AG08396 (cell line): ENCODE measurements around the gene STEAP3.

Experiments used
- DNase-seq: peaks from one replicate; pipeline ENCODE4 v3.0.0; 2012; ENCODE audit warnings: low spot score, mixed read lengths

The STEAP3 gene

GRCh38 chr2:119295688-119296375 lies 72.2 kb downstream of the STEAP3 start:
- DNase-seq = no peak

- DNase-seq = no peak
These were observed 77.8 kb downstream of the STEAP3 start for GRCh38 chr2:119301413-119301812.

GRCh38 chr2:119304847-119305246 lies 81.2 kb downstream of the STEAP3 start:
- no peak for DNase-seq

- no peak for DNase-seq
These were observed 82.0 kb downstream of the STEAP3 start for GRCh38 chr2:119305497-119306195.

GRCh38 chr2:119306196-119306590 lies 82.6 kb downstream of the STEAP3 start:
- DNase-seq = no peak

- DNase-seq = no peak
These were observed 83.9 kb downstream of the STEAP3 start for GRCh38 chr2:119307419-119308140.

GRCh38 chr2:119308793-119309330 lies 85.2 kb downstream of the STEAP3 start:
- no peak for DNase-seq

GRCh38 chr2:119311371-119311770 lies 87.7 kb downstream of the STEAP3 start:
- no peak for DNase-seq

- DNase-seq = no peak
These were observed 88.2 kb downstream of the STEAP3 start for GRCh38 chr2:119311831-119312230.
